ENCODE data around the gene CCND2. TPM values are rescaled to one million over a fixed set of nuclear protein-coding genes. Genes with fewer than 3 reads are reported as not detected.

Gene CCND2
- total RNA-seq (100 to 1,000 TPM; 159 to 163 TPM), total RNA-seq (139 to 3,061 (median 423) reads per million in 172 experiments)
- polyA plus RNA-seq (2013, experiment 1 of 2): 52.8 TPM
- polyA plus RNA-seq (2013, experiment 2 of 2): 58.3 TPM

- peaks cover 73% of the 10 kb centered on the region for H3K4me1 ChIP-seq (ENCODE audit: insufficient read depth, low read length)
- H3K4me3 ChIP-seq (ENCODE audit: low read length): peak within 1 kb of the TSS; percentile 95
- H3K9me3 ChIP-seq (ENCODE audit: control insufficient read depth in 1 of 2, insufficient read depth in 1 of 2, low read length in 2 of 2): no peaks in the 10 kb centered on the region
- H3K27me3 ChIP-seq (ENCODE audit: control insufficient read depth in 1 of 2, insufficient read depth in 2 of 2, low read length in 2 of 2): no peaks in the 10 kb centered on the region
- CTCF ChIA-PET: interaction anchor here (1.4 kb wide), 2 partner anchors 130 to 166 kb away, joined by 3 to 6 read pairs; no protein-coding TSS in a partner anchor
- DNase-seq (peak; percentile 53 to 88 (median 63)), ATAC-seq (ENCODE audit: poor library complexity) (peak; percentile 11)
- Mint-ChIP-seq H3K9me3 (no peaks in the 10 kb centered on the region), H3K27me3 (peaks cover 2% of the 10 kb centered on the region), H3K4me1 (ENCODE audit: low read depth) (peaks cover 49% of the 10 kb centered on the region), H3K27ac (peak within 1 kb of the TSS; percentile 99), H3K36me3 (ENCODE audit: low read depth) (peaks cover 75% of the 10 kb centered on the region), H3K4me3 (peak within 1 kb of the TSS; percentile 96)
- intact Hi-C loops (cut with DNase I, micrococcal nuclease): loop anchor here (10.0 kb wide), 1 partner anchor 309 kb away; no protein-coding TSS in a partner anchor
- TF ChIP-seq, protein P1, sequence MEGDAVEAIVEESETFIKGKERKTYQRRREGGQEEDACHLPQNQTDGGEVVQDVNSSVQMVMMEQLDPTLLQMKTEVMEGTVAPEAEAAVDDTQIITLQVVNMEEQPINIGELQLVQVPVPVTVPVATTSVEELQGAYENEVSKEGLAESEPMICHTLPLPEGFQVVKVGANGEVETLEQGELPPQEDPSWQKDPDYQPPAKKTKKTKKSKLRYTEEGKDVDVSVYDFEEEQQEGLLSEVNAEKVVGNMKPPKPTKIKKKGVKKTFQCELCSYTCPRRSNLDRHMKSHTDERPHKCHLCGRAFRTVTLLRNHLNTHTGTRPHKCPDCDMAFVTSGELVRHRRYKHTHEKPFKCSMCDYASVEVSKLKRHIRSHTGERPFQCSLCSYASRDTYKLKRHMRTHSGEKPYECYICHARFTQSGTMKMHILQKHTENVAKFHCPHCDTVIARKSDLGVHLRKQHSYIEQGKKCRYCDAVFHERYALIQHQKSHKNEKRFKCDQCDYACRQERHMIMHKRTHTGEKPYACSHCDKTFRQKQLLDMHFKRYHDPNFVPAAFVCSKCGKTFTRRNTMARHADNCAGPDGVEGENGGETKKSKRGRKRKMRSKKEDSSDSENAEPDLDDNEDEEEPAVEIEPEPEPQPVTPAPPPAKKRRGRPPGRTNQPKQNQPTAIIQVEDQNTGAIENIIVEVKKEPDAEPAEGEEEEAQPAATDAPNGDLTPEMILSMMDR (IDR thresholded peaks at IDR 0.05): no peak
- POLR2A ChIA-PET: interaction anchor here (0.7 to 10.1 kb wide), 16 partner anchors 15 to 401 kb away, joined by 3 to 113 read pairs (median 4); partner anchors contain the start of genes AKAP3, NDUFA9 and PARP11
- H3K27ac ChIP-seq (ENCODE audit: low read depth in 1 of 2, low read length in 2 of 2): peak within 1 kb of the TSS; percentile 82 to 86
- peaks cover 30% of the 10 kb centered on the region for H3K36me3 ChIP-seq (ENCODE audit: insufficient read depth, low read length)
Observed at GRCh38 chr12:4273652-4274395, at the start of gene CCND2. Gene CCND2 (plus strand): TSS chr12:4273762. CDS start chr12:4274041, 279 bp downstream.

- H3K36me3 ChIP-seq (ENCODE audit: insufficient read depth, low read length): no peaks in the 10 kb centered on the region
- H3K27me3 Mint-ChIP-seq: no peaks in the 10 kb centered on the region
- H3K9me3 ChIP-seq (ENCODE audit: control insufficient read depth in 1 of 2, insufficient read depth in 1 of 2, low read length in 2 of 2): no peaks in the 10 kb centered on the region
Observed at GRCh38 chr12:4224206-4224889, 49.2 kb upstream of the CCND2 start.

DNA sequence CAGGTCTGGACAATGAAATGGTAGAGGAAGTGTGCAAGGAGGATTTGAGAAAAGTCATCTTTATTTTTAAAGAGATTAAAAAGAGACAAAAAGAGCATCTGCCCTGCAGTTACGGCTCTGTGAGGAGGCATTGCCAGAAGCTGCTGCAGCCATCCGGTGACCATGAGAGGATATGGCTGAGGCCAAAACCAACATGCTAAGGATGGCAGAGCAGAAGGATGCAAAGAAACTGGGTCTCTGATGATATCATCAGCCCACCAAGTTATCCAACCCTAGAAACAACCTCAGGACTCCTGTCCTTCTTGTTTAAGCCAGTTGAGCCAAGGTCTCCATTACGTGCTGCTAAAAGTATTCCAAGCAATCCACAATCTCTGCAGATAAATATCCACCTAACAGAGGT is 48.0 kb upstream of the CCND2 start:
- peaks cover 8% of the 10 kb centered on the region for H3K4me1 ChIP-seq (ENCODE audit: insufficient read depth, low read length)
- ChIA-PET CTCF (no interaction called here), POLR2A (no interaction called here)
- H3K27ac Mint-ChIP-seq: no peak overlapping the region
- no peaks in the 10 kb centered on the region for H3K27me3 ChIP-seq (ENCODE audit: control insufficient read depth in 1 of 2, insufficient read depth in 2 of 2, low read length in 2 of 2)
- ATAC-seq (ENCODE audit: poor library complexity) (no peak), DNase-seq (no peak)
- H3K4me3 Mint-ChIP-seq: no peak overlapping the region
- no peaks in the 10 kb centered on the region for H3K9me3 ChIP-seq (ENCODE audit: control insufficient read depth in 1 of 2, insufficient read depth in 1 of 2, low read length in 2 of 2)
- intact Hi-C loops (cut with DNase I, micrococcal nuclease): no loop called here
- no peaks in the 10 kb centered on the region for H3K36me3 ChIP-seq (ENCODE audit: insufficient read depth, low read length)
- no peaks in the 10 kb centered on the region for H3K27me3 Mint-ChIP-seq
- TF ChIP-seq, protein P1 (IDR thresholded peaks at IDR 0.05): no peak
- no peak overlapping the region for H3K4me3 ChIP-seq (ENCODE audit: low read length)
- no peak overlapping the region for H3K27ac ChIP-seq (ENCODE audit: low read depth in 1 of 2, low read length in 2 of 2)
- H3K9me3 Mint-ChIP-seq: no peaks in the 10 kb centered on the region
- H3K36me3 Mint-ChIP-seq (ENCODE audit: low read depth): no peaks in the 10 kb centered on the region
- H3K4me1 Mint-ChIP-seq (ENCODE audit: low read depth): no peaks in the 10 kb centered on the region

More at GRCh38 chr12:4224206-4224889, 49.2 kb upstream of the CCND2 start:
- H3K27ac Mint-ChIP-seq: no peak overlapping the region
- CTCF ChIA-PET: no interaction called here
- no peaks in the 10 kb centered on the region for H3K36me3 Mint-ChIP-seq (ENCODE audit: low read depth)
- intact Hi-C loops (cut with DNase I, micrococcal nuclease): no loop called here
- no peaks in the 10 kb centered on the region for H3K9me3 Mint-ChIP-seq
- DNase-seq: peak in 2 of 14 experiments; percentile 17 to 37
- TF ChIP-seq, protein P1 (IDR thresholded peaks at IDR 0.05): no peak
- Histone ChIP-seq H3K4me3 (ENCODE audit: low read length) (no peak overlapping the region), H3K4me1 (ENCODE audit: insufficient read depth, low read length) (peaks cover 8% of the 10 kb centered on the region), H3K27me3 (ENCODE audit: control insufficient read depth in 1 of 2, insufficient read depth in 2 of 2, low read length in 2 of 2) (no peaks in the 10 kb centered on the region), H3K27ac (ENCODE audit: low read depth in 1 of 2, low read length in 2 of 2) (no peak overlapping the region)
- H3K4me3 Mint-ChIP-seq: no peak overlapping the region
- POLR2A ChIA-PET: no interaction called here
- H3K4me1 Mint-ChIP-seq (ENCODE audit: low read depth): no peaks in the 10 kb centered on the region
- ATAC-seq (ENCODE audit: poor library complexity): no peak

Measured in CD4-positive, alpha-beta T cell (primary cell).